Measurements from ENCODE around the gene DBI. TPM values are rescaled to one million over a fixed set of nuclear protein-coding genes. Genes with fewer than 3 reads are reported as not detected.

DBI gene
- polyA plus RNA-seq, 1 donor from 2014 or later: 110 TPM

DNA sequence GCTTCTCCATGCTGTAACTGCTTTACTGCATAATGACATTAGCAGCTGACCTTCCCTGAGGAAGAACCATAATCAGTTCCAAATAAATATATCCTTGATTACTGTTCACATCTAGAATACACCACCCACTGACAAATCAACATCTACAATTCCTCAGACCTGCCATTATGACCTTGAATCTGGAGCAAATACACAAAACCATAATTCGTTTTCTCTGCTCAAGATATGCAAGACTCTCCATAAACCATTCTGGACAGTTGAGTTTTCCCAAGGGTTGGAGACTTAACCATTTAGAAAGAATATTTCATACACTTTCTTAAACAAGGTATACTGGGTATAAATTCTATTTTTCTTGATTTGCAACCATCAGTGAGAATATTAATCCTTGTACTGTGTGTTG is 11.9 kb upstream of the DBI start:
- Histone ChIP-seq H3K4me2 (ENCODE audit: low read length) (no peak overlapping the region), H3K27ac (ENCODE audit: low read length) (no peak overlapping the region), H3F3A (ENCODE audit: insufficient read depth, low read length, poor library complexity, severe bottlenecking) (no peaks in the 10 kb centered on the region), H3K36me3 (ENCODE audit: insufficient read depth, low read length) (no peaks in the 10 kb centered on the region), H3K9me3 (ENCODE audit: low read length) (no peaks in the 10 kb centered on the region), H4K20me1 (ENCODE audit: insufficient read depth) (no peaks in the 10 kb centered on the region), H3K9ac (ENCODE audit: low read length) (no peak overlapping the region), H3K27me3 (ENCODE audit: insufficient read depth, low read depth, low read length) (no peaks in the 10 kb centered on the region), H3K4me3 (ENCODE audit: low read length) (no peak overlapping the region), H2AFZ (ENCODE audit: low read depth, low read length) (no peak overlapping the region), H3K79me2 (replicated peaks; ENCODE audit: insufficient read depth, low read length) (no peaks in the 10 kb centered on the region), H3K9me2 (ENCODE audit: insufficient read depth, low read length) (no peaks in the 10 kb centered on the region)
- TF ChIP-seq, protein P1, sequence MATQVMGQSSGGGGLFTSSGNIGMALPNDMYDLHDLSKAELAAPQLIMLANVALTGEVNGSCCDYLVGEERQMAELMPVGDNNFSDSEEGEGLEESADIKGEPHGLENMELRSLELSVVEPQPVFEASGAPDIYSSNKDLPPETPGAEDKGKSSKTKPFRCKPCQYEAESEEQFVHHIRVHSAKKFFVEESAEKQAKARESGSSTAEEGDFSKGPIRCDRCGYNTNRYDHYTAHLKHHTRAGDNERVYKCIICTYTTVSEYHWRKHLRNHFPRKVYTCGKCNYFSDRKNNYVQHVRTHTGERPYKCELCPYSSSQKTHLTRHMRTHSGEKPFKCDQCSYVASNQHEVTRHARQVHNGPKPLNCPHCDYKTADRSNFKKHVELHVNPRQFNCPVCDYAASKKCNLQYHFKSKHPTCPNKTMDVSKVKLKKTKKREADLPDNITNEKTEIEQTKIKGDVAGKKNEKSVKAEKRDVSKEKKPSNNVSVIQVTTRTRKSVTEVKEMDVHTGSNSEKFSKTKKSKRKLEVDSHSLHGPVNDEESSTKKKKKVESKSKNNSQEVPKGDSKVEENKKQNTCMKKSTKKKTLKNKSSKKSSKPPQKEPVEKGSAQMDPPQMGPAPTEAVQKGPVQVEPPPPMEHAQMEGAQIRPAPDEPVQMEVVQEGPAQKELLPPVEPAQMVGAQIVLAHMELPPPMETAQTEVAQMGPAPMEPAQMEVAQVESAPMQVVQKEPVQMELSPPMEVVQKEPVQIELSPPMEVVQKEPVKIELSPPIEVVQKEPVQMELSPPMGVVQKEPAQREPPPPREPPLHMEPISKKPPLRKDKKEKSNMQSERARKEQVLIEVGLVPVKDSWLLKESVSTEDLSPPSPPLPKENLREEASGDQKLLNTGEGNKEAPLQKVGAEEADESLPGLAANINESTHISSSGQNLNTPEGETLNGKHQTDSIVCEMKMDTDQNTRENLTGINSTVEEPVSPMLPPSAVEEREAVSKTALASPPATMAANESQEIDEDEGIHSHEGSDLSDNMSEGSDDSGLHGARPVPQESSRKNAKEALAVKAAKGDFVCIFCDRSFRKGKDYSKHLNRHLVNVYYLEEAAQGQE (IDR thresholded peaks at IDR 0.05; ENCODE audit: borderline replicate concordance): no peak
- TF ChIP-seq RAD21 (conservative IDR thresholded peaks at IDR 0.05): no peak

DNA sequence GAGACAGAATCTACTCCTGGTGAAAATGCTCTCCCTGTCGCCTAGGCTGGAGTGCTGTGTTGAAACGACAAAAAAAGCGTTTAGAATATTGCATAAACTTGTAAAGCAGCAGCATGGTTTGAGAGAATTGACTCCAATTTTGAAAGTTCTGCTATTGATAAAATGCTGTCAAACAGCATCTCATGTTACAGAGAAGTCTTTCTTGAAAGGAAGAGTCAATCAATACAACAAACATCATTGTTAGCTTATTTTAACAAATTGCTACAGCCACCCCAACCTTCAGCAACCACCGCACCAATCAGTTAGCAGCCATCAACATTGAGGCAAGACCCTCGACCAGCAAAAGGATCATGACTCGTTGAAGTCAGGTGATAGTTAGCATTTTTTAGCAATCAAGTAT is 7.0 kb upstream of the DBI start:
- peaks cover 2% of the 10 kb centered on the region for H3K79me2 ChIP-seq (replicated peaks; ENCODE audit: insufficient read depth, low read length)
- H3K9ac ChIP-seq (ENCODE audit: low read length): no peak overlapping the region
- H3K4me3 ChIP-seq (ENCODE audit: low read length): no peak overlapping the region
- H2AFZ ChIP-seq (ENCODE audit: low read depth, low read length): no peak overlapping the region
- no peak overlapping the region for H3K4me2 ChIP-seq (ENCODE audit: low read length)
- H3K9me3 ChIP-seq (ENCODE audit: low read length): no peaks in the 10 kb centered on the region
- no peaks in the 10 kb centered on the region for H3K27me3 ChIP-seq (ENCODE audit: insufficient read depth, low read depth, low read length)
- H3K9me2 ChIP-seq (ENCODE audit: insufficient read depth, low read length): no peaks in the 10 kb centered on the region
- H3F3A ChIP-seq (ENCODE audit: insufficient read depth, low read length, poor library complexity, severe bottlenecking): no peaks in the 10 kb centered on the region
- no peaks in the 10 kb centered on the region for H4K20me1 ChIP-seq (ENCODE audit: insufficient read depth)
- H3K36me3 ChIP-seq (ENCODE audit: insufficient read depth, low read length): no peaks in the 10 kb centered on the region
- no peak overlapping the region for H3K27ac ChIP-seq (ENCODE audit: low read length)
- TF ChIP-seq CTCF (IDR thresholded peaks at IDR 0.05; ENCODE audit: poor library complexity, severe bottlenecking): no peak
- no peak for TF ChIP-seq SMC3 (conservative IDR thresholded peaks at IDR 0.05; ENCODE audit: poor library complexity)
- no peak for TF ChIP-seq EP300 (conservative IDR thresholded peaks at IDR 0.05; ENCODE audit: poor library complexity, severe bottlenecking)
- TF ChIP-seq POLR2AphosphoS5 (IDR thresholded peaks at IDR 0.05): no peak

- Histone ChIP-seq H3K27me3 (ENCODE audit: insufficient read depth, low read depth, low read length) (no peaks in the 10 kb centered on the region), H3K9me2 (ENCODE audit: insufficient read depth, low read length) (no peaks in the 10 kb centered on the region), H3K36me3 (ENCODE audit: insufficient read depth, low read length) (no peaks in the 10 kb centered on the region), H3K9me3 (ENCODE audit: low read length) (no peaks in the 10 kb centered on the region), H4K20me1 (ENCODE audit: insufficient read depth) (no peaks in the 10 kb centered on the region), H3F3A (ENCODE audit: insufficient read depth, low read length, poor library complexity, severe bottlenecking) (no peaks in the 10 kb centered on the region), H2AFZ (ENCODE audit: low read depth, low read length) (no peak overlapping the region), H3K4me2 (ENCODE audit: low read length) (no peak overlapping the region), H3K79me2 (replicated peaks; ENCODE audit: insufficient read depth, low read length) (peaks cover 8% of the 10 kb centered on the region), H3K9ac (ENCODE audit: low read length) (no peak overlapping the region), H3K27ac (ENCODE audit: low read length) (no peak overlapping the region), H3K4me3 (ENCODE audit: low read length) (no peak overlapping the region)
- TF ChIP-seq CTCF (IDR thresholded peaks at IDR 0.05; ENCODE audit: poor library complexity, severe bottlenecking) (no peak), MXI1 (conservative IDR thresholded peaks at IDR 0.05; ENCODE audit: poor library complexity, severe bottlenecking) (no peak), RAD21 (conservative IDR thresholded peaks at IDR 0.05) (no peak), POLR2AphosphoS5 (IDR thresholded peaks at IDR 0.05) (no peak), EP300 (conservative IDR thresholded peaks at IDR 0.05; ENCODE audit: poor library complexity, severe bottlenecking) (no peak), TAF1 (IDR thresholded peaks at IDR 0.05; ENCODE audit: low read depth) (no peak), EZH2 (IDR thresholded peaks at IDR 0.05; ENCODE audit: borderline replicate concordance, insufficient read depth, low read length, poor library complexity, severe bottlenecking) (no peak), SMC3 (conservative IDR thresholded peaks at IDR 0.05; ENCODE audit: poor library complexity) (no peak)
- TF ChIP-seq, protein P1 (IDR thresholded peaks at IDR 0.05; ENCODE audit: borderline replicate concordance): no peak
Observed at GRCh38 chr2:119360423-119360966, 6.3 kb upstream of the DBI start.
